HepG2 (cell line): ENCODE results near the gene TSEN54. TPM values are rescaled to one million over a fixed set of nuclear protein-coding genes. Genes with fewer than 3 reads are reported as not detected.
A peak's percentile ranks its signal among the peaks of the same experiment; 100 is the strongest.

Experiments
- ADNP ChIP-seq: sonication (generic); formaldehyde crosslinking; IDR thresholded peaks from 2 replicates; pipeline ENCODE4 v1.4.0; 2020; ENCODE audit warnings: missing genetic modification reagents
- ARNT2 ChIP-seq: sonication (generic); formaldehyde crosslinking; IDR thresholded peaks from 2 replicates; pipeline ENCODE4 v1.8.0; 2022; ENCODE audit warnings: mild to moderate bottlenecking, low read depth, missing genetic modification reagents, moderate library complexity
- BHLHE40 ChIP-seq: IDR thresholded peaks from 2 replicates; pipeline ENCODE4 v1.6.1; 2011; ENCODE audit warnings: low read length, improper control_type of control experiment
- DMAP1 ChIP-seq: IDR thresholded peaks from 2 replicates; pipeline ENCODE4 v1.6.1; 2016
- DNMT3B ChIP-seq: conservative IDR thresholded peaks from 2 replicates; pipeline ENCODE4 v1.6.1; 2016; ENCODE audit warnings: missing biosample characterization, control low read depth
- FOSL1 ChIP-seq: sonication (generic); formaldehyde crosslinking; IDR thresholded peaks from 2 replicates; pipeline ENCODE4 v1.9.0; 2021; ENCODE audit warnings: missing genetic modification reagents, borderline replicate concordance
- GTF3A ChIP-seq: sonication (generic); formaldehyde crosslinking; conservative IDR thresholded peaks from 2 replicates; pipeline ENCODE4 v1.4.0; 2020; ENCODE audit warnings: mild to moderate bottlenecking, missing genetic modification reagents
- IRF2 ChIP-seq: IDR thresholded peaks from 2 replicates; pipeline ENCODE4 v1.6.1; 2018; ENCODE audit warnings: missing genetic modification reagents, missing compliant biosample characterization
- MXD1 ChIP-seq: sonication (generic); formaldehyde crosslinking; IDR thresholded peaks from 2 replicates; pipeline ENCODE4 v1.4.0; 2020; ENCODE audit warnings: mild to moderate bottlenecking, missing genetic modification reagents
- MXD4 ChIP-seq: IDR thresholded peaks from 2 replicates; pipeline ENCODE4 v1.6.1; 2016; ENCODE audit warnings: mild to moderate bottlenecking, missing biosample characterization, missing genetic modification reagents
- NKX3-1 ChIP-seq: sonication (generic); formaldehyde crosslinking; IDR thresholded peaks from 2 replicates; pipeline ENCODE4 v1.5.0; 2020; ENCODE audit warnings: missing genetic modification reagents
- SRSF1 ChIP-seq: fragments of 200-400 bp; formaldehyde crosslinking; optimal IDR thresholded peaks from 2 replicates; pipeline ENCODE3; 2017; ENCODE audit warnings: mild to moderate bottlenecking, low read depth, low read length, moderate library complexity
- ZBTB43 ChIP-seq: sonication (generic); formaldehyde crosslinking; conservative IDR thresholded peaks from 2 replicates; pipeline ENCODE4 v1.4.0; 2020; ENCODE audit warnings: missing genetic modification reagents
- ZBTB46 ChIP-seq: sonication (generic); formaldehyde crosslinking; IDR thresholded peaks from 2 replicates; pipeline ENCODE4 v1.4.0; 2020; ENCODE audit warnings: mild to moderate bottlenecking, missing genetic modification reagents, borderline replicate concordance
- ZNF138 ChIP-seq: sonication (generic); formaldehyde crosslinking; IDR thresholded peaks from 2 replicates; pipeline ENCODE4 v1.5.0; 2020; ENCODE audit warnings: mild to moderate bottlenecking, low read depth, missing genetic modification reagents
- polyA plus RNA-seq, 8 experiments: library from polyadenylated mRNA; depleted of rRNA in 3 of 8; stranded (reverse) in 7 of 8; unstranded in 1 of 8; fragments of >200 nt; fragmentation: Illumina TruSeq in 4 of 8; extraction: Trizol in 4 of 8; gene quantifications; 2 replicates each; pipeline versions ENCODE4 v1.2.1 to v1.2.3, GENCODE V29; 2011 to 2016; ENCODE audit warnings: low read depth in 4 of 8, missing spikeins in 1 of 8, mixed read lengths in 1 of 8; ENCODE audit not compliant: insufficient read depth in 1 of 8
- total RNA-seq, 5 experiments: library from RNA; depleted of rRNA; stranded (reverse); fragments of >200 nt; fragmentation: Illumina TruSeq; extraction: Trizol; gene quantifications; 2 replicates each; pipeline ENCODE4 v1.2.3, GENCODE V29; 2016; ENCODE audit warnings: low read depth in 1 of 5
- TF ChIP-seq, protein P1 (sequence below): sonication (generic); formaldehyde crosslinking; IDR thresholded peaks from 2 replicates; pipeline ENCODE4 v1.4.0; 2020; ENCODE audit warnings: mild to moderate bottlenecking, low read depth, missing genetic modification reagents
- TF ChIP-seq, protein P2 (sequence below): IDR thresholded peaks from 2 replicates; pipeline ENCODE4 v1.4.0; 2020; ENCODE audit warnings: mild to moderate bottlenecking, missing genetic modification reagents
- TF ChIP-seq, protein P3 (sequence below): sonication (generic); formaldehyde crosslinking; conservative IDR thresholded peaks from 2 replicates; pipeline ENCODE4 v1.4.0; 2020; ENCODE audit warnings: missing genetic modification reagents

The TSEN54 gene
- total and polyA plus RNA-seq, 2 of the 13 experiments (the other 11 are each of a cell fraction or from before 2014, with no cell fraction given): 62.9 to 63.3 TPM

DNA sequence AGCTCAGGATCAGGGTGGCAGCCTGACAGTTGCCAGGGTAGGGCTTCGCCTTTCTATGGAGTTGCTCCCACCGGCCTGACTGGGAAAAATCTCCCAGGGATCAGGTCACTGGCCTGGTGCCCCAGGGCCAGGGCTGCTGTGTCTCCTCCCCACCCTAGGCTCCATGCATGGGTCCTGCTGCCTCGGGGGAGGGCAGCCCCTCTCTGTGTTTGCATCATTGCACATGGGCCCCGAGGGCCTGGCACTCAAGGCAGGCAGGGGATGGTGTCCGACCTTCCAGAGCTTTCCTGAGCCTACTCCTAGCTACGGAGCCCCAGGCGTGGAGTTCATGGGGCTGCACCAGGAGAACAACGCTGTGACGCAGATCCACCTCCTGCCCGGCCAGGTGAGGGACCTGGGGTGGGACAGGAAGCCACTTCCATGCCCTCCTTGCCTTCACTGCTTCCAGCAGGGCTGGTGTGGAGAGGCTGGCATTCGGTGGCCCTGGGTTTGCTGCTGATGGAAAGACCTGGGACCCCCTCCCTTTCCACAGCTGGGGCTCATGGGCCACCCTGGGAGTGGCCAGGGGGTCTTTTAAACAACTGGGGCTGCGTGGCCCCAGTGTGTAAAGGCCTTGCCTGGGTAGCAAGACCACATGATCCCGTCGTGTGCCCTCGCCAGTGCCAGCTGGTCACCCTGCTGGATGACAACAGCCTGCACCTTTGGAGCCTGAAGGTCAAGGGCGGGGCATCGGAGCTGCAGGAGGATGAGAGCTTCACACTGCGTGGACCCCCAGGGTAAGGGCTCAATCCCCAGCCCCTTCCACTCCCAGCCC lies 41.7 kb downstream of the TSEN54 start (continued):
- TF ChIP-seq ARNT2 (CRISPR knock-in tag) (0 out of 2 replicates have a peak, but pooled peaks have one; percentile 61), MXD1 (CRISPR knock-in tag) (peak; percentile 36; the same call in 1 of the 2 replicates), ZNF138 (CRISPR knock-in tag) (peak; percentile 68; the same call in 1 of the 2 replicates), NKX3-1 (CRISPR knock-in tag) (no peak), ZBTB43 (CRISPR knock-in tag) (no peak), GTF3A (CRISPR knock-in tag) (0 out of 2 replicates have a peak, but pooled peaks have one; percentile 86), BHLHE40 (no peak), SRSF1 (no peak), DNMT3B (CRISPR knock-in tag) (no peak), MXD4 (CRISPR knock-in tag) (no peak; the same call in 1 of the 2 replicates), DMAP1 (CRISPR knock-in tag) (peak; percentile 6; the same call in 1 of the 2 replicates), ZBTB46 (CRISPR knock-in tag) (0 out of 2 replicates have a peak, but pooled peaks have one; percentile 62), FOSL1 (no peak), IRF2 (CRISPR knock-in tag) (no peak), ADNP (no peak)
- TF ChIP-seq, protein P1, sequence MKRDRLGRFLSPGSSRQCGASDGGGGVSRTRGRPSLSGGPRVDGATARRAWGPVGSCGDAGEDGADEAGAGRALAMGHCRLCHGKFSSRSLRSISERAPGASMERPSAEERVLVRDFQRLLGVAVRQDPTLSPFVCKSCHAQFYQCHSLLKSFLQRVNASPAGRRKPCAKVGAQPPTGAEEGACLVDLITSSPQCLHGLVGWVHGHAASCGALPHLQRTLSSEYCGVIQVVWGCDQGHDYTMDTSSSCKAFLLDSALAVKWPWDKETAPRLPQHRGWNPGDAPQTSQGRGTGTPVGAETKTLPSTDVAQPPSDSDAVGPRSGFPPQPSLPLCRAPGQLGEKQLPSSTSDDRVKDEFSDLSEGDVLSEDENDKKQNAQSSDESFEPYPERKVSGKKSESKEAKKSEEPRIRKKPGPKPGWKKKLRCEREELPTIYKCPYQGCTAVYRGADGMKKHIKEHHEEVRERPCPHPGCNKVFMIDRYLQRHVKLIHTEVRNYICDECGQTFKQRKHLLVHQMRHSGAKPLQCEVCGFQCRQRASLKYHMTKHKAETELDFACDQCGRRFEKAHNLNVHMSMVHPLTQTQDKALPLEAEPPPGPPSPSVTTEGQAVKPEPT (CRISPR knock-in tag): 0 out of 2 replicates have a peak, but pooled peaks have one; percentile 6
- TF ChIP-seq, protein P2, sequence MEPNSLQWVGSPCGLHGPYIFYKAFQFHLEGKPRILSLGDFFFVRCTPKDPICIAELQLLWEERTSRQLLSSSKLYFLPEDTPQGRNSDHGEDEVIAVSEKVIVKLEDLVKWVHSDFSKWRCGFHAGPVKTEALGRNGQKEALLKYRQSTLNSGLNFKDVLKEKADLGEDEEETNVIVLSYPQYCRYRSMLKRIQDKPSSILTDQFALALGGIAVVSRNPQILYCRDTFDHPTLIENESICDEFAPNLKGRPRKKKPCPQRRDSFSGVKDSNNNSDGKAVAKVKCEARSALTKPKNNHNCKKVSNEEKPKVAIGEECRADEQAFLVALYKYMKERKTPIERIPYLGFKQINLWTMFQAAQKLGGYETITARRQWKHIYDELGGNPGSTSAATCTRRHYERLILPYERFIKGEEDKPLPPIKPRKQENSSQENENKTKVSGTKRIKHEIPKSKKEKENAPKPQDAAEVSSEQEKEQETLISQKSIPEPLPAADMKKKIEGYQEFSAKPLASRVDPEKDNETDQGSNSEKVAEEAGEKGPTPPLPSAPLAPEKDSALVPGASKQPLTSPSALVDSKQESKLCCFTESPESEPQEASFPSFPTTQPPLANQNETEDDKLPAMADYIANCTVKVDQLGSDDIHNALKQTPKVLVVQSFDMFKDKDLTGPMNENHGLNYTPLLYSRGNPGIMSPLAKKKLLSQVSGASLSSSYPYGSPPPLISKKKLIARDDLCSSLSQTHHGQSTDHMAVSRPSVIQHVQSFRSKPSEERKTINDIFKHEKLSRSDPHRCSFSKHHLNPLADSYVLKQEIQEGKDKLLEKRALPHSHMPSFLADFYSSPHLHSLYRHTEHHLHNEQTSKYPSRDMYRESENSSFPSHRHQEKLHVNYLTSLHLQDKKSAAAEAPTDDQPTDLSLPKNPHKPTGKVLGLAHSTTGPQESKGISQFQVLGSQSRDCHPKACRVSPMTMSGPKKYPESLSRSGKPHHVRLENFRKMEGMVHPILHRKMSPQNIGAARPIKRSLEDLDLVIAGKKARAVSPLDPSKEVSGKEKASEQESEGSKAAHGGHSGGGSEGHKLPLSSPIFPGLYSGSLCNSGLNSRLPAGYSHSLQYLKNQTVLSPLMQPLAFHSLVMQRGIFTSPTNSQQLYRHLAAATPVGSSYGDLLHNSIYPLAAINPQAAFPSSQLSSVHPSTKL (CRISPR knock-in tag): no peak
- TF ChIP-seq, protein P3, sequence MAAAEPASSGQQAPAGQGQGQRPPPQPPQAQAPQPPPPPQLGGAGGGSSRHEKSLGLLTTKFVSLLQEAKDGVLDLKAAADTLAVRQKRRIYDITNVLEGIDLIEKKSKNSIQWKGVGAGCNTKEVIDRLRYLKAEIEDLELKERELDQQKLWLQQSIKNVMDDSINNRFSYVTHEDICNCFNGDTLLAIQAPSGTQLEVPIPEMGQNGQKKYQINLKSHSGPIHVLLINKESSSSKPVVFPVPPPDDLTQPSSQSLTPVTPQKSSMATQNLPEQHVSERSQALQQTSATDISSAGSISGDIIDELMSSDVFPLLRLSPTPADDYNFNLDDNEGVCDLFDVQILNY (CRISPR knock-in tag): peak; percentile 17; the same call in 1 of the 2 replicates
